NCI-H1694 treated with DMSO at 0.1 percent for 48 hours (cell line): ENCODE data around the gene NDUFA1.
"Not testable (repeated sequence)": the region's sequence is repeated elsewhere in the genome, so short reads cannot be mapped to it uniquely, and the experiment has no call there.

Source experiments
- DNase-seq: peaks from one replicate; lab custom pipeline; 2025; lab: John Stamatoyannopoulos, UW

Gene NDUFA1

DNA sequence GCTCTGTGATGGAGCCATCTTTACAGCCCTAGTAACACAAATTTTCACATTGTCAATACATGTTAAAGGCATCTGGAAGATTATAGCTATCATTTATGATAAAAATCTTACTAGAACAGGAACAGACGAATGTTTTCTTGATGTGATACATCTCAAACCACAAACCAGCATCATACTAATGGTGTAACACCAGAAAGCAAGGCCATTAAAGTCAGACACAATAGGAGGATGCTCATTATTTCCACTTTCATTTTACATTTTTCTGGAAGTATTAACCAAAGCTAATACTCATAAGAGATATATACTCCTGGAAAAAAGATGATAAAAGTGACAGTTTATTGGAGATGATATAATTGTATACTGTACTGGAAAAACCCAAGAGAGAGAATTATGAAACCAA is 29.3 kb downstream of the NDUFA1 start:
- no peak for DNase-seq

DNA sequence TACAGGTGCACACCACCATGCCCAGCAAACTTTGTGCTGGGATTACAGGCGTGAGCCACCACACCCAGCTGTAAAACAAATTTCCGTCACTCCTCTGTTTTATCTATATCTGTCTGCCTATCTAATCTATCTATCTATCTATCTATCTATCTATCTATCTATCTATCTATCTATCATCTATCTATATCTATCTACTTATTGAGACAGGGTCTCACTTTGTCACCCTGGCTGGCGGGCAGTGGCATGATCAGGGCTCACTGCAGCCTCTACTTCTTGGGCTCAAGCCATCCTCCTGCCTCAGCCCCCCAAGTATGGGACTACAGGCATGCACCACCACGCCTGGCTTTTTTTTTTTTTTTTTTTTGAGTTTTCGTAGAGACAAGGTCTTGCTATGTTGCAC is 44.7 kb downstream of the NDUFA1 start:
- DNase-seq = no peak

DNA sequence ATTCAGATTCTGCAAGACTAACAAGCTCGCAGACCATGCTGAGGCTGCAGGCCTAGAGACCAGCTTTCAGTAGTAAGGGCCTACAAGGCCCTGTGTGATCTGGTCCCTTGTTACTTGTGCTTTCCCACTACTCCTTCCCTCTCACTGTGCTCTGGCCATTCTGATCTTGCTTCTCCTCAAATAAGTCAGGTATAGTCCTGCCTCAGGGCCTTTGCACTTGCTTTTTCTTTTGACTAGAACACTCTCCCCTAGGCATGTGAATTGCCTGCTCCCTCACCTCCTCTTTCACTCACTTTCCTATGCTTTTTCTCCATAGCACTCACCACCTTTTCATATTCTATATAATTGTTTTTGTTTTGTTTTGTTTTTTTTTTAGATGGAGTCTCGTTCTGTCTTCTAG is 46.2 kb downstream of the NDUFA1 start:
- DNase-seq = no peak

DNA sequence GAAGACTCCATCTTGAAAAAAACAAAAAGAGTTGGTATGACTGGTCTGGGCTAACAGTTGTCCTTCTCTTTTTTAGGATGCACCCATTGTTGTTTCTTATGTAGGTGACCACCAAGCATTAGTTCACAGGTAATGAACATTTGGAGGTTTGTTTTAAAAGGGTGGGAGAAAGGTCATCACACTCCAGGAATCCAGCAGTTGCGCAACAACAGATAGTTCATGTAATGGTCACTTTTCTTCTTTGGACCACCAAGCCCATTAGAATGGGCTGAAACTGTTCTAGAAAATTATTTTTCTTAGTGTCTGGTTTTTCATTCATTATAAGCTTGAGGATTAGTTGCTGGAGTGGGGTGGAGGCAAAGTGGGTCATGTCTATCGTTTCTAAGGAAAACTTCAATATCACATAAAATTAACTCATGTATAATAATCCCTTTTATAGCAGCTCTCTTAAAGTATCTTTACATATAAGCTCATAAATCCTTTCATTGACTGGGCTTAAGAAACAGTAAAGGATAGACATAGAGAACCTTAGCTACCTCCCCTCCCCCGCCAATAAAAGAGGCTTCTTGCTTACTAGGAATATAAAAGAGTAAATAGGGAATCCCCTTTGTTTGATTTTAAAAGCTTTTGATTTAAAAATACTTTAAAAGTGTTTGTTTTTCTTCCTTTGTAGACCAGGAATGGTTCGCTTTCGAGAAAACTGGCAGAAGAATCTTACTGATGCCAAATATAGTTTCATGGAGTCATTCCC is 48.4 kb downstream of the NDUFA1 start:
- no peak for DNase-seq

DNA sequence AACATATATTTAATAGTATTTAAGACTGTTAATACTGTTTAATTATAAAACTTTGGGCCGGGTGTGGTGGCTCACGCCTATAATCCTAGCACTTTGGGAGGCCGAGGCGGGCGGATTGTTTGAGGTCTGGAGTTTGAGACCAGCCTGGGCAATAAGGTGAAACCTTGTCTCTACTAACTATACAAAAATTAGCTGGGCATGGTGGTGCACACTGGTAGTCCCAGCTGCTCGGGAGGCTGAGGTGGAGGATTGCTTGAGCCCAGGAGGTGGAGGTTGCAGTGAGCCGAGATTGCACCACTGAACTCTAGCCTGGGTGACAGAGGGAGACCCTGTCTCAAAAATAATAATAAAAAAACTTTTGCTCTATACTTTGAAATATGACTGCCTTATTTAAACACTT is 50.8 kb downstream of the NDUFA1 start:
- DNase-seq = not testable (repeated sequence)
